B cell (primary cell): Measurements from ENCODE around the gene CASP5. TPM values are rescaled to one million over a fixed set of nuclear protein-coding genes. Genes with fewer than 3 reads are reported as not detected.

Experiments
- ATAC-seq: fragments of 200-7000 bp; cut with Tn5 transposase; one replicate; pipeline ENCODE4 v1.10.0; 2021; ENCODE audit warnings: low read depth, mild to moderate bottlenecking, moderate number of reproducible peaks, moderate library complexity
- CTCF ChIA-PET: fragments of 350-600 bp; sonication (Branson Sonifier 250); formaldehyde crosslinking; loops from one replicate; lab custom pipeline; 2021; ENCODE audit warnings: antibody characterized with exemption, inconsistent platforms; lab: Charles Lee
- POLR2A ChIA-PET: fragments of 350-600 bp; sonication (Branson Sonifier 250); formaldehyde crosslinking; loops from one replicate; lab custom pipeline; 2021; ENCODE audit warnings: antibody characterized with exemption; lab: Charles Lee
- DNase-seq: peaks from one replicate; pipeline ENCODE4 v3.0.0; 2013
- H2AFZ ChIP-seq: 2 replicates; pipeline ENCODE4 v1.6.1; 2012; ENCODE audit warnings: mild to moderate bottlenecking, low read depth, low read length; ENCODE audit not compliant: insufficient read depth, poor library complexity, severe bottlenecking
- H3K27ac ChIP-seq, 2 donors: 1 replicate in 1 of 2; 2 replicates in 1 of 2; pipeline ENCODE4 v1.5.1; 2012 to 2013; ENCODE audit warnings: low read length in 2 of 2, mild to moderate bottlenecking in 2 of 2, moderate library complexity in 1 of 2
- H3K27me3 ChIP-seq, 4 experiments: fragments of 200-600 bp in 1 of 4; sonication (generic) in 1 of 4; replicated peaks in 1 of 4; 1 replicate in 2 of 4; 2 replicates in 2 of 4; pipeline versions ENCODE4 v1.6.1 to v1.7.0; 2013 to 2016; ENCODE audit warnings: low read length in 3 of 4, mild to moderate bottlenecking in 2 of 4, mixed read lengths in 1 of 4, moderate library complexity in 1 of 4; ENCODE audit not compliant: insufficient read depth in 4 of 4, control insufficient read depth in 3 of 4; ENCODE audit errors: control extremely low read depth in 1 of 4
- H3K36me3 ChIP-seq, 2 experiments: replicated peaks in 1 of 2; 1 replicate in 1 of 2; 2 replicates in 1 of 2; pipeline versions ENCODE4 v1.6.1 to v1.7.1; 2013; ENCODE audit warnings: low read length in 1 of 2; ENCODE audit not compliant: insufficient read depth in 2 of 2, control insufficient read depth in 1 of 2; ENCODE audit errors: control extremely low read depth in 1 of 2, extremely low read depth in 1 of 2
- H3K4me1 ChIP-seq, 2 donors: fragments of 200-600 bp in 1 of 2; sonication (generic) in 1 of 2; 1 replicate in 1 of 2; 2 replicates in 1 of 2; pipeline versions ENCODE4 v1.5.1 to v1.6.1; 2013 to 2017; ENCODE audit warnings: low read length in 2 of 2; ENCODE audit not compliant: control insufficient read depth in 2 of 2, insufficient read depth in 2 of 2
- H3K4me2 ChIP-seq: replicated peaks from 2 replicates; pipeline ENCODE3; 2012; ENCODE audit warnings: mild to moderate bottlenecking, low read depth, low read length; ENCODE audit not compliant: poor library complexity, severe bottlenecking
- H3K4me3 ChIP-seq, 5 experiments: fragments of 200-600 bp in 1 of 5; sonication (generic) in 1 of 5; 1 replicate in 3 of 5; 2 replicates in 2 of 5; pipeline versions ENCODE4 v1.5.1 to v1.7.0; 2011 to 2016; ENCODE audit warnings: low read length in 4 of 5, mild to moderate bottlenecking in 4 of 5, low read depth in 2 of 5, control low read depth in 1 of 5, moderate library complexity in 1 of 5; ENCODE audit not compliant: insufficient read depth in 1 of 5; ENCODE audit errors: control extremely low read depth in 1 of 5, extremely low read depth in 1 of 5
- H3K79me2 ChIP-seq: fragments of 200-600 bp; sonication (generic); one replicate; pipeline ENCODE4 v1.6.0; 2016; ENCODE audit warnings: low read length; ENCODE audit not compliant: control insufficient read depth, insufficient read depth
- H3K9ac ChIP-seq: fragments of 200-600 bp; sonication (generic); 2 replicates; pipeline ENCODE4 v1.6.1; 2017; ENCODE audit warnings: mild to moderate bottlenecking, low read length, moderate library complexity
- H3K9me3 ChIP-seq, 3 donors: one replicate each; pipeline versions ENCODE4 v1.6.1 to v1.7.1; 2013; ENCODE audit warnings: low read length in 2 of 3; ENCODE audit not compliant: control insufficient read depth in 2 of 3, insufficient read depth in 1 of 3; ENCODE audit errors: control extremely low read depth in 1 of 3
- H4K20me1 ChIP-seq: 2 replicates; pipeline ENCODE4 v1.6.0; 2012; ENCODE audit warnings: mild to moderate bottlenecking, low read length; ENCODE audit not compliant: insufficient read depth, control insufficient read depth, poor library complexity, severe bottlenecking
- H3K27ac Mint-ChIP-seq: one replicate; pipeline ENCODE4 v1.8.0; 2021; ENCODE audit warnings: mixed read lengths
- H3K27me3 Mint-ChIP-seq: one replicate; pipeline ENCODE4 v1.8.0; 2021; ENCODE audit warnings: mixed read lengths
- H3K4me1 Mint-ChIP-seq: one replicate; pipeline ENCODE4 v1.8.0; 2021; ENCODE audit warnings: mixed read lengths
- H3K4me3 Mint-ChIP-seq: one replicate; pipeline ENCODE4 v1.8.0; 2021; ENCODE audit warnings: mixed read lengths
- H3K9me3 Mint-ChIP-seq: one replicate; pipeline ENCODE4 v1.8.0; 2022; ENCODE audit warnings: mixed read lengths; ENCODE audit not compliant: insufficient read depth
- EZH2 ChIP-seq: IDR thresholded peaks from 2 replicates; pipeline ENCODE4 v1.6.1; 2012; ENCODE audit warnings: borderline replicate concordance, low read depth, mild to moderate bottlenecking, moderate library complexity, low read length; ENCODE audit not compliant: insufficient read depth, poor library complexity, severe bottlenecking
- WGBS: methylation state at CpG from one replicate; pipeline ENCODE4 v1.1.5; 2013; ENCODE audit warnings: missing lambda C conversion rate; ENCODE audit not compliant: insufficient coverage; 5-methylcytosine and 5-hydroxymethylcytosine counted together
- intact Hi-C: fragments of 100-400 bp; cut with micrococcal nuclease; formaldehyde crosslinking; loops from one replicate; pipeline ENCODE4 v1.10.0; 2022
- polyA plus RNA-seq: library from polyadenylated mRNA; depleted of rRNA; stranded (reverse); fragments of >200 nt; gene quantifications from 2 replicates; pipeline ENCODE4 v1.2.3, GENCODE V29; 2012
- total RNA-seq, 2 donors: library from RNA; stranded (reverse); fragments of 120-200 nt in 1 of 2; gene quantifications; 1 replicate in 1 of 2; 2 replicates in 1 of 2; pipeline versions ENCODE4 v1.2.3 to v1.2.4, GENCODE V29; 2013 to 2022
- TF ChIP-seq, protein P1 (sequence below): fragments of 200-600 bp; IDR thresholded peaks from one replicate; pipeline ENCODE4 v1.8.0; 2022; ENCODE audit warnings: antibody characterized with exemption, mild to moderate bottlenecking

The CASP5 gene
- total and polyA plus RNA-seq, 2 donors (not counting 1 experiment from before 2014, with no cell fraction given), result 0.09 TPM; not detected in 1

DNA sequence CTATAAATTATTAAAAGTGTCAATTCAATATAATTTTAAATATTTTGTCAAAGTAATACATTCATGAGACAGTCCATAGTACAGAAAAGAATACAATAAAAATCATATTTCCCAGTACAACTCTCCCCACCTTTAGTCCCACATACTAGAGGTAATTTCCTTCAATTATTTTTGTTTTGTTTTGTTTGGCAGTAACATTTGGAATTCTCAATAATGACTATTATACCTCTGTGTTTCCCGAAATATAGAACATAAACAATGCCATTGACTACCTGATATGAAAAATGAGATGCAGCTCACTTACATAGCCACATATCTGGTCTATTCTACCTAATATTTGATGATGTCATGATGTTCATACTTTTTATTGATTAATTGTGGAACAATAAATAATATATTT lies 30.2 kb downstream of the CASP5 start:
- ATAC-seq (no peak), DNase-seq (no peak)
- Histone ChIP-seq H3K4me1 (no peaks in the 10 kb centered on the region), H3K9ac (no peak overlapping the region), H3K9me3 (peaks cover 0 to 3% (median 0%) of the 10 kb centered on the region in 3 donors), H2AFZ (no peak overlapping the region), H3K36me3 (no peaks in the 10 kb centered on the region), H3K27me3 (no peaks in the 10 kb centered on the region), H3K79me2 (no peaks in the 10 kb centered on the region), H3K4me3 (no peak overlapping the region), H4K20me1 (no peaks in the 10 kb centered on the region), H3K27ac (no peak overlapping the region), H3K4me2 (no peak overlapping the region)
- intact Hi-C loops, result no loop called here
- TF ChIP-seq EZH2, result no peak
- TF ChIP-seq, protein P1, sequence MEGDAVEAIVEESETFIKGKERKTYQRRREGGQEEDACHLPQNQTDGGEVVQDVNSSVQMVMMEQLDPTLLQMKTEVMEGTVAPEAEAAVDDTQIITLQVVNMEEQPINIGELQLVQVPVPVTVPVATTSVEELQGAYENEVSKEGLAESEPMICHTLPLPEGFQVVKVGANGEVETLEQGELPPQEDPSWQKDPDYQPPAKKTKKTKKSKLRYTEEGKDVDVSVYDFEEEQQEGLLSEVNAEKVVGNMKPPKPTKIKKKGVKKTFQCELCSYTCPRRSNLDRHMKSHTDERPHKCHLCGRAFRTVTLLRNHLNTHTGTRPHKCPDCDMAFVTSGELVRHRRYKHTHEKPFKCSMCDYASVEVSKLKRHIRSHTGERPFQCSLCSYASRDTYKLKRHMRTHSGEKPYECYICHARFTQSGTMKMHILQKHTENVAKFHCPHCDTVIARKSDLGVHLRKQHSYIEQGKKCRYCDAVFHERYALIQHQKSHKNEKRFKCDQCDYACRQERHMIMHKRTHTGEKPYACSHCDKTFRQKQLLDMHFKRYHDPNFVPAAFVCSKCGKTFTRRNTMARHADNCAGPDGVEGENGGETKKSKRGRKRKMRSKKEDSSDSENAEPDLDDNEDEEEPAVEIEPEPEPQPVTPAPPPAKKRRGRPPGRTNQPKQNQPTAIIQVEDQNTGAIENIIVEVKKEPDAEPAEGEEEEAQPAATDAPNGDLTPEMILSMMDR, result no peak
- H3K27me3 Mint-ChIP-seq, result peaks cover 17% of the 10 kb centered on the region
- no peaks in the 10 kb centered on the region for H3K4me1 Mint-ChIP-seq
- CTCF ChIA-PET, result no interaction called here
- H3K4me3 Mint-ChIP-seq, result no peak overlapping the region
- POLR2A ChIA-PET, result no interaction called here
- WGBS, result no CpG with 5 or more reads among the region's 1 CpG
- no peak overlapping the region for H3K27ac Mint-ChIP-seq
- H3K9me3 Mint-ChIP-seq, result peaks cover 5% of the 10 kb centered on the region

DNA sequence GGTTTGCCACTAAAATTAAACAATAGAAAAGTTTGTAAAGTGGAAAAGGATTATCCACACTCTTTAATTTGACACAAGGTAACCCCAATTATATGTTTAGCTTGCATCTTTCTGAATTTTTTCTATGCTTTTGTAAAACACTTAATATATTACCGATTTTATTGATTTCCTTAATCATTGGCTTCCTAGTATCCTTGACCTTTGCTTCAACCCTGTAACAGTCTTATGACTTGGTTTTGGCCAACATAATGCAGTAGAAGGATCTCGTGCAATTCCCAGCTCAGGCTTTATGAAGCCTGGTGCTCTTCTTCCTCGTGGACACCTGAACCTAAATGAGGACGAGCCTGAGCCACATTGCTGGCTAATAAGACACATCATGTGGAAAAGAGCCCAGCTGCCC lies 31.0 kb downstream of the CASP5 start:
- ATAC-seq (no peak), DNase-seq (no peak)
- Histone ChIP-seq H2AFZ (no peak overlapping the region), H4K20me1 (no peaks in the 10 kb centered on the region), H3K4me1 (no peaks in the 10 kb centered on the region), H3K27me3 (no peaks in the 10 kb centered on the region), H3K4me2 (no peak overlapping the region), H3K27ac (no peak overlapping the region), H3K36me3 (no peaks in the 10 kb centered on the region), H3K79me2 (no peaks in the 10 kb centered on the region), H3K9ac (no peak overlapping the region), H3K4me3 (no peak overlapping the region), H3K9me3 (peaks cover 0 to 3% (median under 1%) of the 10 kb centered on the region in 3 donors)
- Mint-ChIP-seq H3K27me3 (peaks cover 17% of the 10 kb centered on the region), H3K4me3 (no peak overlapping the region), H3K9me3 (peaks cover 9% of the 10 kb centered on the region), H3K27ac (no peak overlapping the region), H3K4me1 (no peaks in the 10 kb centered on the region)
- intact Hi-C loops, result no loop called here
- POLR2A ChIA-PET, result no interaction called here
- WGBS, result 89% methylated on average over 4 of the region's 4 CpGs
- TF ChIP-seq, protein P1, result no peak
- no peak for TF ChIP-seq EZH2
- CTCF ChIA-PET, result no interaction called here
